Subcutaneous adipose tissue (tissue), 4 donors: Measurements from ENCODE around the gene CCDC184. TPM values are rescaled to one million over a fixed set of nuclear protein-coding genes. Genes with fewer than 3 reads are reported as not detected.

Source experiments
- CTCF ChIP-seq: fragments of 450-650 bp; IDR thresholded peaks from one replicate; pipeline ENCODE4 v1.5.1; 2016; ENCODE audit warnings: low read depth, mild to moderate bottlenecking, control low read depth, antibody characterized with exemption, moderate library complexity
- total RNA-seq, 4 donors: library from RNA; depleted of rRNA; stranded (reverse); fragments of >200 nt; gene quantifications; one replicate each; pipeline ENCODE4 v1.1.0, GENCODE V29; 2016

CCDC184 gene
- total RNA-seq, 4 donors from 2014 or later, result 0.22 to 1.3 TPM; not detected in 2

- TF ChIP-seq CTCF, result no peak
These were observed 2.5 kb upstream of the CCDC184 start for GRCh38 chr12:48180857-48181495.

- TF ChIP-seq CTCF, result no peak
These were observed 813 bp upstream of the CCDC184 start for GRCh38 chr12:48182631-48183030.

- TF ChIP-seq CTCF, result no peak
These were observed 568 bp downstream of the CCDC184 start for GRCh38 chr12:48183876-48184548.

GRCh38 chr12:48184549-48184922 lies 1.1 kb downstream of the CCDC184 start:
- no peak for TF ChIP-seq CTCF

- TF ChIP-seq CTCF, result no peak
These were observed 1.9 kb downstream of the CCDC184 start for GRCh38 chr12:48185181-48185919.

- no peak for TF ChIP-seq CTCF
These were observed 4.7 kb downstream of the CCDC184 start for GRCh38 chr12:48187916-48188695.
